ENCODE measurements around the gene USP15.

Gene USP15

GRCh38 chr12:62264706-62265105 lies 4.5 kb downstream of the USP15 start:
- Histone ChIP-seq H3K4me2 (ENCODE audit: low read depth, low read length, poor library complexity, severe bottlenecking) (peak overlapping the region; percentile 97), H3K79me2 (ENCODE audit: insufficient read depth, low read length) (peaks cover 94% of the 10 kb centered on the region), H2AFZ (ENCODE audit: low read depth, low read length, severe bottlenecking) (no peak overlapping the region), H3K9ac (ENCODE audit: low read length) (no peak overlapping the region), H3F3A (ENCODE audit: insufficient read depth) (peaks cover 22% of the 10 kb centered on the region; the same call in 1 of the 2 replicates), H3K4me3 (ENCODE audit: insufficient read depth, low read length, poor library complexity, severe bottlenecking) (no peak overlapping the region), H3K9me3 (ENCODE audit: insufficient read depth, low read length) (no peaks in the 10 kb centered on the region), H3K27ac (ENCODE audit: low read depth, low read length) (peak overlapping the region; percentile 2; the same call in 1 of the 2 replicates), H3K27me3 (ENCODE audit: low read length) (no peaks in the 10 kb centered on the region), H3K36me3 (ENCODE audit: low read length) (no peaks in the 10 kb centered on the region), H4K20me1 (ENCODE audit: low read depth, low read length) (peaks cover 63% of the 10 kb centered on the region), H3K9me2 (replicated peaks; ENCODE audit: insufficient read depth, low read length) (no peaks in the 10 kb centered on the region)
- TF ChIP-seq CTCF (IDR thresholded peaks at IDR 0.05; ENCODE audit: insufficient read depth, low read length, poor library complexity, severe bottlenecking), result no peak

GRCh38 chr12:62265511-62265910 lies 5.3 kb downstream of the USP15 start:
- Histone ChIP-seq H3K4me3 (ENCODE audit: insufficient read depth, low read length, poor library complexity, severe bottlenecking) (no peak overlapping the region), H3K9ac (ENCODE audit: low read length) (no peak overlapping the region), H3K27me3 (ENCODE audit: low read length) (no peaks in the 10 kb centered on the region), H3K36me3 (ENCODE audit: low read length) (no peaks in the 10 kb centered on the region), H3K27ac (ENCODE audit: low read depth, low read length) (no peak overlapping the region), H3K79me2 (ENCODE audit: insufficient read depth, low read length) (peaks cover 100% of the 10 kb centered on the region), H3K4me2 (ENCODE audit: low read depth, low read length, poor library complexity, severe bottlenecking) (peak overlapping the region; percentile 5), H2AFZ (ENCODE audit: low read depth, low read length, severe bottlenecking) (no peak overlapping the region), H3F3A (ENCODE audit: insufficient read depth) (peaks cover 22% of the 10 kb centered on the region; the same call in 1 of the 2 replicates), H3K9me3 (ENCODE audit: insufficient read depth, low read length) (no peaks in the 10 kb centered on the region), H4K20me1 (ENCODE audit: low read depth, low read length) (peaks cover 69% of the 10 kb centered on the region), H3K9me2 (replicated peaks; ENCODE audit: insufficient read depth, low read length) (no peaks in the 10 kb centered on the region)
- TF ChIP-seq EZH2phosphoT487 (conservative IDR thresholded peaks at IDR 0.05; ENCODE audit: low read length), result no peak
- TF ChIP-seq CTCF (IDR thresholded peaks at IDR 0.05; ENCODE audit: insufficient read depth, low read length, poor library complexity, severe bottlenecking), result no peak

- peak overlapping the region; percentile 16 for H3K4me2 ChIP-seq (ENCODE audit: low read depth, low read length, poor library complexity, severe bottlenecking)
- no peaks in the 10 kb centered on the region for H3K9me3 ChIP-seq (ENCODE audit: insufficient read depth, low read length)
- H3K4me3 ChIP-seq (ENCODE audit: insufficient read depth, low read length, poor library complexity, severe bottlenecking), result no peak overlapping the region
- H2AFZ ChIP-seq (ENCODE audit: low read depth, low read length, severe bottlenecking), result no peak overlapping the region
- no peak for TF ChIP-seq EZH2phosphoT487 (conservative IDR thresholded peaks at IDR 0.05; ENCODE audit: low read length)
- TF ChIP-seq CTCF (IDR thresholded peaks at IDR 0.05; ENCODE audit: insufficient read depth, low read length, poor library complexity, severe bottlenecking), result no peak
- peaks cover 75% of the 10 kb centered on the region for H4K20me1 ChIP-seq (ENCODE audit: low read depth, low read length)
- no peaks in the 10 kb centered on the region for H3K9me2 ChIP-seq (replicated peaks; ENCODE audit: insufficient read depth, low read length)
- H3K27me3 ChIP-seq (ENCODE audit: low read length), result no peaks in the 10 kb centered on the region
- peaks cover 12% of the 10 kb centered on the region; the same call in 1 of the 2 replicates for H3F3A ChIP-seq (ENCODE audit: insufficient read depth)
- H3K36me3 ChIP-seq (ENCODE audit: low read length), result no peaks in the 10 kb centered on the region
- no peak overlapping the region for H3K27ac ChIP-seq (ENCODE audit: low read depth, low read length)
- H3K9ac ChIP-seq (ENCODE audit: low read length), result no peak overlapping the region
- peaks cover 100% of the 10 kb centered on the region for H3K79me2 ChIP-seq (ENCODE audit: insufficient read depth, low read length)
These were observed 6.8 kb downstream of the USP15 start for GRCh38 chr12:62267026-62267425.
